ENCODE results near the gene CUEDC2. TPM values are rescaled to one million over a fixed set of nuclear protein-coding genes. Genes with fewer than 3 reads are reported as not detected.

CUEDC2 gene
- total RNA-seq, 1 experiment from 2014 or later: 40.2 TPM

DNA sequence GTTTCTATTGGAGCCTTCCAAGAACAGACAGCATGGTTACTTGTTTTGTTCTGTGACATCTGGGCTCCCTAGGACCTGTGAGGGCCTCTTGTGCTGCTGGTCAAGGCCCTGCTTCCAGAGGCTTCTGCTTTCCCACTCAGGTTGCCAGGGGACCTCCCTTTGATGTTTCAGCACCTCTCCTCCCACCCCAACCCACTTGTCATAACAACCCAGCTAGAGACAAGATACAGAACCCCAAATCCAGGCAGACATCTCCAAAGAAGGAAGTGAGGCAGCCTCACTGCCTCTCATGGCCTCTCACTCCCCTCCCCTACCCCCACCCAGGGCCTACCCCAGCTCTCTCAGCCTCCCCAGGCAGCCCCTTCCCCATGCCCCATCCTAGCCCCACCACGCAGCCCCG, 25.6 kb downstream of the CUEDC2 start:
- Mint-ChIP-seq H3K4me3 (no peak overlapping the region), H3K36me3 (no peaks in the 10 kb centered on the region), H3K4me1 (peaks cover 23% of the 10 kb centered on the region), H3K27ac (no peak overlapping the region), H3K27me3 (ENCODE audit: low read depth) (peaks cover 56% of the 10 kb centered on the region), H3K9me3 (no peaks in the 10 kb centered on the region)
- ChIA-PET POLR2A (interaction anchor here (0.7 kb wide), 2 partner anchors 55 to 247 kb away, joined by 3 to 4 read pairs; no protein-coding TSS in a partner anchor), CTCF (interaction anchor here (0.6 to 1.4 kb wide), 6 partner anchors 11 to 213 kb away, joined by 3 to 5 read pairs (median 4); partner anchors contain the start of gene NFKB2)
- ATAC-seq: no peak
- TF ChIP-seq ESRRA (CRISPR knock-in tag; IDR thresholded peaks at IDR 0.05; ENCODE audit: borderline replicate concordance) (no peak), ZBTB21 (CRISPR knock-in tag; IDR thresholded peaks at IDR 0.05; ENCODE audit: borderline replicate concordance) (no peak), MXD4 (CRISPR knock-in tag; IDR thresholded peaks at IDR 0.05; ENCODE audit: borderline replicate concordance) (no peak), RORB (CRISPR knock-in tag; IDR thresholded peaks at IDR 0.05) (no peak), CREM (CRISPR knock-in tag; IDR thresholded peaks at IDR 0.05) (no peak), FOXP1 (CRISPR knock-in tag; IDR thresholded peaks at IDR 0.05; ENCODE audit: borderline replicate concordance) (no peak), NFE2L1 (CRISPR knock-in tag; IDR thresholded peaks at IDR 0.05) (no peak)
- TF ChIP-seq, protein P1, sequence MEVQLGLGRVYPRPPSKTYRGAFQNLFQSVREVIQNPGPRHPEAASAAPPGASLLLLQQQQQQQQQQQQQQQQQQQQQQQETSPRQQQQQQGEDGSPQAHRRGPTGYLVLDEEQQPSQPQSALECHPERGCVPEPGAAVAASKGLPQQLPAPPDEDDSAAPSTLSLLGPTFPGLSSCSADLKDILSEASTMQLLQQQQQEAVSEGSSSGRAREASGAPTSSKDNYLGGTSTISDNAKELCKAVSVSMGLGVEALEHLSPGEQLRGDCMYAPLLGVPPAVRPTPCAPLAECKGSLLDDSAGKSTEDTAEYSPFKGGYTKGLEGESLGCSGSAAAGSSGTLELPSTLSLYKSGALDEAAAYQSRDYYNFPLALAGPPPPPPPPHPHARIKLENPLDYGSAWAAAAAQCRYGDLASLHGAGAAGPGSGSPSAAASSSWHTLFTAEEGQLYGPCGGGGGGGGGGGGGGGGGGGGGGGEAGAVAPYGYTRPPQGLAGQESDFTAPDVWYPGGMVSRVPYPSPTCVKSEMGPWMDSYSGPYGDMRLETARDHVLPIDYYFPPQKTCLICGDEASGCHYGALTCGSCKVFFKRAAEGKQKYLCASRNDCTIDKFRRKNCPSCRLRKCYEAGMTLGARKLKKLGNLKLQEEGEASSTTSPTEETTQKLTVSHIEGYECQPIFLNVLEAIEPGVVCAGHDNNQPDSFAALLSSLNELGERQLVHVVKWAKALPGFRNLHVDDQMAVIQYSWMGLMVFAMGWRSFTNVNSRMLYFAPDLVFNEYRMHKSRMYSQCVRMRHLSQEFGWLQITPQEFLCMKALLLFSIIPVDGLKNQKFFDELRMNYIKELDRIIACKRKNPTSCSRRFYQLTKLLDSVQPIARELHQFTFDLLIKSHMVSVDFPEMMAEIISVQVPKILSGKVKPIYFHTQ (CRISPR knock-in tag; IDR thresholded peaks at IDR 0.05): no peak
- TF ChIP-seq, protein P2, sequence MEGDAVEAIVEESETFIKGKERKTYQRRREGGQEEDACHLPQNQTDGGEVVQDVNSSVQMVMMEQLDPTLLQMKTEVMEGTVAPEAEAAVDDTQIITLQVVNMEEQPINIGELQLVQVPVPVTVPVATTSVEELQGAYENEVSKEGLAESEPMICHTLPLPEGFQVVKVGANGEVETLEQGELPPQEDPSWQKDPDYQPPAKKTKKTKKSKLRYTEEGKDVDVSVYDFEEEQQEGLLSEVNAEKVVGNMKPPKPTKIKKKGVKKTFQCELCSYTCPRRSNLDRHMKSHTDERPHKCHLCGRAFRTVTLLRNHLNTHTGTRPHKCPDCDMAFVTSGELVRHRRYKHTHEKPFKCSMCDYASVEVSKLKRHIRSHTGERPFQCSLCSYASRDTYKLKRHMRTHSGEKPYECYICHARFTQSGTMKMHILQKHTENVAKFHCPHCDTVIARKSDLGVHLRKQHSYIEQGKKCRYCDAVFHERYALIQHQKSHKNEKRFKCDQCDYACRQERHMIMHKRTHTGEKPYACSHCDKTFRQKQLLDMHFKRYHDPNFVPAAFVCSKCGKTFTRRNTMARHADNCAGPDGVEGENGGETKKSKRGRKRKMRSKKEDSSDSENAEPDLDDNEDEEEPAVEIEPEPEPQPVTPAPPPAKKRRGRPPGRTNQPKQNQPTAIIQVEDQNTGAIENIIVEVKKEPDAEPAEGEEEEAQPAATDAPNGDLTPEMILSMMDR (IDR thresholded peaks at IDR 0.05): no peak
- TF ChIP-seq, protein P3, sequence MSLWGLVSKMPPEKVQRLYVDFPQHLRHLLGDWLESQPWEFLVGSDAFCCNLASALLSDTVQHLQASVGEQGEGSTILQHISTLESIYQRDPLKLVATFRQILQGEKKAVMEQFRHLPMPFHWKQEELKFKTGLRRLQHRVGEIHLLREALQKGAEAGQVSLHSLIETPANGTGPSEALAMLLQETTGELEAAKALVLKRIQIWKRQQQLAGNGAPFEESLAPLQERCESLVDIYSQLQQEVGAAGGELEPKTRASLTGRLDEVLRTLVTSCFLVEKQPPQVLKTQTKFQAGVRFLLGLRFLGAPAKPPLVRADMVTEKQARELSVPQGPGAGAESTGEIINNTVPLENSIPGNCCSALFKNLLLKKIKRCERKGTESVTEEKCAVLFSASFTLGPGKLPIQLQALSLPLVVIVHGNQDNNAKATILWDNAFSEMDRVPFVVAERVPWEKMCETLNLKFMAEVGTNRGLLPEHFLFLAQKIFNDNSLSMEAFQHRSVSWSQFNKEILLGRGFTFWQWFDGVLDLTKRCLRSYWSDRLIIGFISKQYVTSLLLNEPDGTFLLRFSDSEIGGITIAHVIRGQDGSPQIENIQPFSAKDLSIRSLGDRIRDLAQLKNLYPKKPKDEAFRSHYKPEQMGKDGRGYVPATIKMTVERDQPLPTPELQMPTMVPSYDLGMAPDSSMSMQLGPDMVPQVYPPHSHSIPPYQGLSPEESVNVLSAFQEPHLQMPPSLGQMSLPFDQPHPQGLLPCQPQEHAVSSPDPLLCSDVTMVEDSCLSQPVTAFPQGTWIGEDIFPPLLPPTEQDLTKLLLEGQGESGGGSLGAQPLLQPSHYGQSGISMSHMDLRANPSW (CRISPR knock-in tag; conservative IDR thresholded peaks at IDR 0.05; ENCODE audit: low read depth): no peak
- DNase-seq (ENCODE audit: low spot score): no peak

DNA sequence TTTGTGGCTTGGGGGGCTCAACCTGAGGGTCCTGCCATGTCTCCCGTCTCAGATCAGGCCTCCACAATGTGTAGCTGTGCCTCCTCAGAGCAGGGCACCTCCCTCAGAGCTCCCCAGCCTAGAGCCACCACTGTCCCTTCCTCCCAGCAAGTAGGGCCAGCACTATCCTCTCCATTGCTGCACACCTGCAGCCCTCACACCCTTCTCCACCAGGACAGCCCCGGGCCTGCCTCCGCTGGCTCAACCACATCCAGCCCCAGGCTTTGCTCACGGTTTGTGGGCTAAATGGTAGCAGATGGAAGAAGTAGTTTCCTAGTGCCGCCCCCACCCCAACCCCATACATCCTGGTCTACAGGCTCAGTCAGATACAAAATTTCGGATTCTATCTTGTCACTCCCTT, 26.7 kb downstream of the CUEDC2 start:
- peaks cover 13% of the 10 kb centered on the region for H3K4me1 Mint-ChIP-seq
- ChIA-PET CTCF (interaction anchor here (1.2 to 4.8 kb wide), 2 partner anchors 17 to 31 kb away, joined by 3 to 68 read pairs; partner anchors contain the start of gene FBXL15), POLR2A (no interaction called here)
- no peak overlapping the region for H3K4me3 Mint-ChIP-seq
- peaks cover 44% of the 10 kb centered on the region for H3K27me3 Mint-ChIP-seq (ENCODE audit: low read depth)
- no peaks in the 10 kb centered on the region for H3K36me3 Mint-ChIP-seq
- H3K27ac Mint-ChIP-seq: no peak overlapping the region
- DNase-seq (ENCODE audit: low spot score) (no peak), ATAC-seq (no peak)
- no peaks in the 10 kb centered on the region for H3K9me3 Mint-ChIP-seq
- TF ChIP-seq ZNF121 (CRISPR knock-in tag; IDR thresholded peaks at IDR 0.05) (no peak), ATF1 (CRISPR knock-in tag; IDR thresholded peaks at IDR 0.05) (no peak), ZNF232 (CRISPR knock-in tag; IDR thresholded peaks at IDR 0.05) (no peak), GTF2I (CRISPR knock-in tag; conservative IDR thresholded peaks at IDR 0.05) (no peak), TEAD1 (CRISPR knock-in tag; IDR thresholded peaks at IDR 0.05) (no peak), RORB (CRISPR knock-in tag; IDR thresholded peaks at IDR 0.05) (no peak), GRHL2 (CRISPR knock-in tag; IDR thresholded peaks at IDR 0.05; ENCODE audit: insufficient replicate concordance, severe bottlenecking) (no peak), ZNF423 (CRISPR knock-in tag; IDR thresholded peaks at IDR 0.05) (no peak), TP53 (CRISPR knock-in tag; IDR thresholded peaks at IDR 0.05) (no peak), SP1 (CRISPR knock-in tag; conservative IDR thresholded peaks at IDR 0.05) (no peak)
- TF ChIP-seq, protein P4, sequence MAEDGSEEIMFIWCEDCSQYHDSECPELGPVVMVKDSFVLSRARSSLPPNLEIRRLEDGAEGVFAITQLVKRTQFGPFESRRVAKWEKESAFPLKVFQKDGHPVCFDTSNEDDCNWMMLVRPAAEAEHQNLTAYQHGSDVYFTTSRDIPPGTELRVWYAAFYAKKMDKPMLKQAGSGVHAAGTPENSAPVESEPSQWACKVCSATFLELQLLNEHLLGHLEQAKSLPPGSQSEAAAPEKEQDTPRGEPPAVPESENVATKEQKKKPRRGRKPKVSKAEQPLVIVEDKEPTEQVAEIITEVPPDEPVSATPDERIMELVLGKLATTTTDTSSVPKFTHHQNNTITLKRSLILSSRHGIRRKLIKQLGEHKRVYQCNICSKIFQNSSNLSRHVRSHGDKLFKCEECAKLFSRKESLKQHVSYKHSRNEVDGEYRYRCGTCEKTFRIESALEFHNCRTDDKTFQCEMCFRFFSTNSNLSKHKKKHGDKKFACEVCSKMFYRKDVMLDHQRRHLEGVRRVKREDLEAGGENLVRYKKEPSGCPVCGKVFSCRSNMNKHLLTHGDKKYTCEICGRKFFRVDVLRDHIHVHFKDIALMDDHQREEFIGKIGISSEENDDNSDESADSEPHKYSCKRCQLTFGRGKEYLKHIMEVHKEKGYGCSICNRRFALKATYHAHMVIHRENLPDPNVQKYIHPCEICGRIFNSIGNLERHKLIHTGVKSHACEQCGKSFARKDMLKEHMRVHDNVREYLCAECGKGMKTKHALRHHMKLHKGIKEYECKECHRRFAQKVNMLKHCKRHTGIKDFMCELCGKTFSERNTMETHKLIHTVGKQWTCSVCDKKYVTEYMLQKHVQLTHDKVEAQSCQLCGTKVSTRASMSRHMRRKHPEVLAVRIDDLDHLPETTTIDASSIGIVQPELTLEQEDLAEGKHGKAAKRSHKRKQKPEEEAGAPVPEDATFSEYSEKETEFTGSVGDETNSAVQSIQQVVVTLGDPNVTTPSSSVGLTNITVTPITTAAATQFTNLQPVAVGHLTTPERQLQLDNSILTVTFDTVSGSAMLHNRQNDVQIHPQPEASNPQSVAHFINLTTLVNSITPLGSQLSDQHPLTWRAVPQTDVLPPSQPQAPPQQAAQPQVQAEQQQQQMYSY (CRISPR knock-in tag; IDR thresholded peaks at IDR 0.05): no peak
- TF ChIP-seq, protein P3 (CRISPR knock-in tag; conservative IDR thresholded peaks at IDR 0.05; ENCODE audit: low read depth): no peak
- TF ChIP-seq, protein P5, sequence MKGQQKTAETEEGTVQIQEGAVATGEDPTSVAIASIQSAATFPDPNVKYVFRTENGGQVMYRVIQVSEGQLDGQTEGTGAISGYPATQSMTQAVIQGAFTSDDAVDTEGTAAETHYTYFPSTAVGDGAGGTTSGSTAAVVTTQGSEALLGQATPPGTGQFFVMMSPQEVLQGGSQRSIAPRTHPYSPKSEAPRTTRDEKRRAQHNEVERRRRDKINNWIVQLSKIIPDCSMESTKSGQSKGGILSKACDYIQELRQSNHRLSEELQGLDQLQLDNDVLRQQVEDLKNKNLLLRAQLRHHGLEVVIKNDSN (CRISPR knock-in tag; IDR thresholded peaks at IDR 0.05): no peak

All from WTC11 (cell line).